GM12878 (cell line): ENCODE results near the gene PAXX. TPM values are rescaled to one million over a fixed set of nuclear protein-coding genes. Genes with fewer than 3 reads are reported as not detected.
A peak's percentile ranks its signal among the peaks of the same experiment; 100 is the strongest.

Source experiments
- BCL3 ChIP-seq: IDR thresholded peaks from 2 replicates; pipeline ENCODE4 v1.6.1; 2011; ENCODE audit warnings: borderline replicate concordance, low read depth, mild to moderate bottlenecking, moderate library complexity, low read length; ENCODE audit not compliant: insufficient read depth, poor library complexity, severe bottlenecking
- CBX3 ChIP-seq: fragments of 200-600 bp; sonication (generic); IDR thresholded peaks from 2 replicates; pipeline ENCODE4 v1.6.1; 2016; ENCODE audit warnings: low read depth, borderline replicate concordance
- EP300 ChIP-seq, 2 experiments: fragments of 150-350 bp in 1 of 2; IDR thresholded peaks; 2 replicates each; pipeline ENCODE4 v1.6.1; 2011 to 2012; ENCODE audit warnings: low read depth in 2 of 2, low read length in 2 of 2, borderline replicate concordance in 1 of 2, improper control_type of control experiment in 1 of 2, inconsistent platforms in 1 of 2; ENCODE audit not compliant: control insufficient read depth in 1 of 2
- FOS ChIP-seq: IDR thresholded peaks from 3 replicates; pipeline ENCODE4 v1.6.1; 2011; ENCODE audit warnings: borderline replicate concordance; ENCODE audit not compliant: insufficient read length; ENCODE audit errors: extremely low read depth
- FOXM1 ChIP-seq: IDR thresholded peaks from 2 replicates; pipeline ENCODE4 v1.6.1; 2012; ENCODE audit warnings: low read depth, mild to moderate bottlenecking, inconsistent platforms, low read length, moderate library complexity
- GATAD2B ChIP-seq: fragments of 450-650 bp; conservative IDR thresholded peaks from 2 replicates; pipeline ENCODE4 v1.6.1; 2017; ENCODE audit warnings: low read depth, mild to moderate bottlenecking, moderate library complexity
- HDAC2 ChIP-seq: fragments of 200-600 bp; sonication (generic); IDR thresholded peaks from 2 replicates; pipeline ENCODE4 v1.6.1; 2017
- JUNB ChIP-seq: IDR thresholded peaks from 2 replicates; pipeline ENCODE4 v1.6.1; 2016; ENCODE audit warnings: antibody characterized with exemption, mild to moderate bottlenecking
- KDM1A ChIP-seq: fragments of 200-600 bp; sonication (generic); IDR thresholded peaks from 2 replicates; pipeline ENCODE4 v1.6.1; 2016; ENCODE audit warnings: borderline replicate concordance
- NFXL1 ChIP-seq: fragments of 450-650 bp; IDR thresholded peaks from 2 replicates; pipeline ENCODE4 v1.6.1; 2017; ENCODE audit warnings: antibody characterized with exemption, mild to moderate bottlenecking, borderline replicate concordance
- RAD21 ChIP-seq: IDR thresholded peaks from 2 replicates; pipeline ENCODE4 v1.6.1; 2011; ENCODE audit warnings: mild to moderate bottlenecking, low read depth, low read length, moderate library complexity; ENCODE audit not compliant: insufficient read depth
- SMAD1 ChIP-seq: fragments of 450-650 bp; IDR thresholded peaks from 2 replicates; pipeline ENCODE4 v1.6.1; 2018; ENCODE audit warnings: mild to moderate bottlenecking, low read depth; ENCODE audit not compliant: partially characterized antibody
- TCF7 ChIP-seq: IDR thresholded peaks from 2 replicates; pipeline ENCODE4 v1.6.1; 2014; ENCODE audit warnings: antibody characterized with exemption, borderline replicate concordance
- WRNIP1 ChIP-seq: IDR thresholded peaks from 2 replicates; pipeline ENCODE4 v1.6.1; 2011; ENCODE audit warnings: low read depth, low read length, improper control_type of control experiment, borderline replicate concordance
- ZZZ3 ChIP-seq: IDR thresholded peaks from 2 replicates; pipeline ENCODE4 v1.6.1; 2011; ENCODE audit warnings: low read depth; ENCODE audit not compliant: control insufficient read depth, insufficient read length
- polyA plus RNA-seq, 11 experiments: library from polyadenylated mRNA; depleted of rRNA in 4 of 11; unstranded in 6 of 11; stranded (reverse) in 5 of 11; fragments of >200 nt; fragmentation: Nextera tagmentation in 4 of 11; fragmentation: Illumina TruSeq in 1 of 11; extraction: Ambion mirVana in 4 of 11; extraction: Trizol in 1 of 11; gene quantifications; 1 replicate in 1 of 11; 2 replicates in 10 of 11; pipeline versions ENCODE4 v1.2.1 to v1.2.3, GENCODE V29; 2011 to 2016; ENCODE audit warnings: inconsistent platforms in 2 of 11, missing spikeins in 2 of 11, low read depth in 1 of 11
- total RNA-seq, 4 experiments: library from RNA; depleted of rRNA in 3 of 4; stranded (reverse); fragments of >200 nt in 3 of 4; fragmentation: Illumina TruSeq in 1 of 4; extraction: Trizol in 1 of 4; gene quantifications; 2 replicates each; pipeline versions ENCODE4 v1.2.1 to v1.2.3, GENCODE V29; 2013 to 2021
- TF ChIP-seq, protein P1 (sequence below): fragments of 450-650 bp; IDR thresholded peaks from 2 replicates; pipeline ENCODE4 v1.6.1; 2016; ENCODE audit warnings: mild to moderate bottlenecking

PAXX gene
- total and polyA plus RNA-seq, 10 of the 15 experiments (the other 5 are each of a cell fraction or from before 2014, with no cell fraction given) = 0.18 to 60.6 (median 29.5) TPM

GRCh38 chr9:136944519-136945332 is 47.5 kb upstream of the PAXX start, which contains the start of the genes C8G and FBXW5 (continued):
- no peak for TF ChIP-seq KDM1A
- TF ChIP-seq NFXL1 = no peak
- no peak for TF ChIP-seq FOXM1
- TF ChIP-seq WRNIP1 = no peak
- TF ChIP-seq CBX3 = no peak
- peak; percentile 99 for TF ChIP-seq GATAD2B
- TF ChIP-seq, protein P1, sequence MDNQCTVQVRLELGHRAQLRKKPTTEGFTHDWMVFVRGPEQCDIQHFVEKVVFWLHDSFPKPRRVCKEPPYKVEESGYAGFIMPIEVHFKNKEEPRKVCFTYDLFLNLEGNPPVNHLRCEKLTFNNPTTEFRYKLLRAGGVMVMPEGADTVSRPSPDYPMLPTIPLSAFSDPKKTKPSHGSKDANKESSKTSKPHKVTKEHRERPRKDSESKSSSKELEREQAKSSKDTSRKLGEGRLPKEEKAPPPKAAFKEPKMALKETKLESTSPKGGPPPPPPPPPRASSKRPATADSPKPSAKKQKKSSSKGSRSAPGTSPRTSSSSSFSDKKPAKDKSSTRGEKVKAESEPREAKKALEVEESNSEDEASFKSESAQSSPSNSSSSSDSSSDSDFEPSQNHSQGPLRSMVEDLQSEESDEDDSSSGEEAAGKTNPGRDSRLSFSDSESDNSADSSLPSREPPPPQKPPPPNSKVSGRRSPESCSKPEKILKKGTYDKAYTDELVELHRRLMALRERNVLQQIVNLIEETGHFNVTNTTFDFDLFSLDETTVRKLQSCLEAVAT = peak; percentile 99
- TF ChIP-seq BCL3 = peak; percentile 32
- TF ChIP-seq JUNB = no peak
- no peak for TF ChIP-seq FOS
- 0 out of 4 replicates have a peak, but pooled peaks of 1 of the 2 experiments have one; percentile 35 for TF ChIP-seq EP300 (IDR thresholded peaks at IDR 0.05; ENCODE audit: borderline replicate concordance in 1 of 2, control insufficient read depth in 1 of 2, low read depth in 2 of 2, low read length in 2 of 2)
- TF ChIP-seq SMAD1 = no peak
- TF ChIP-seq HDAC2 = no peak
- TF ChIP-seq RAD21 = peak; percentile 35; the same call in 1 of the 2 replicates
- no peak for TF ChIP-seq ZZZ3
- no peak for TF ChIP-seq TCF7
